ENCODE data around the gene METTL13. TPM values are rescaled to one million over a fixed set of nuclear protein-coding genes. Genes with fewer than 3 reads are reported as not detected.
A peak's percentile ranks its signal among the peaks of the same experiment; 100 is the strongest.

METTL13 gene
- polyA plus RNA-seq, 2 of the 4 experiments (the other 2 are of a cell fraction) = 53.7 to 54.0 TPM

- POLR2A ChIA-PET = interaction anchor here (4.3 kb wide), 1 partner anchor 39 kb away, joined by 27 read pairs; the partner anchor contains the start of gene METTL13
Measured at GRCh38 chr1:171741872-171742576, 39.4 kb upstream of the METTL13 start, which contains the start of gene VAMP4. Gene VAMP4, minus strand, starts transcription at chr1:171742065. Its CDS starts 3,651 bp downstream, at chr1:171738414.

More at GRCh38 chr1:171741872-171742576, 39.4 kb upstream of the METTL13 start, which contains the start of gene VAMP4:
- CTCF ChIA-PET = interaction anchor here (1.0 to 3.7 kb wide), 4 partner anchors 17 to 243 kb away, joined by 3 to 16 read pairs (median 3); no protein-coding TSS in a partner anchor
- H3K4me3 ChIP-seq = peak within 1 kb of the TSS; percentile 82
- ATAC-seq (peak; percentile 95 to 96), DNase-seq (ENCODE audit: low read depth in 1 of 2, low spot score in 1 of 2) (peak; percentile 74 to 83), FAIRE-seq (no peak)
- H3K4me2 ChIP-seq = peak within 1 kb of the TSS; percentile 86
- H3K27ac ChIP-seq = peak within 1 kb of the TSS; percentile 87 to 94
- peak; percentile 58; the same call in 1 of the 2 replicates for TF ChIP-seq MAZ (IDR thresholded peaks at IDR 0.05; ENCODE audit: borderline replicate concordance, low read depth, low read length)
- no peak for TF ChIP-seq REST (IDR thresholded peaks at IDR 0.05)
- no peak for TF ChIP-seq ZNF302 (CRISPR knock-in tag; IDR thresholded peaks at IDR 0.05)
- peak; percentile 60; the same call in 1 of the 2 replicates for TF ChIP-seq E2F6 (IDR thresholded peaks at IDR 0.05; ENCODE audit: borderline replicate concordance, low read depth)
- TF ChIP-seq HOXB13 (CRISPR knock-in tag; IDR thresholded peaks at IDR 0.05; ENCODE audit: low read depth) = no peak
- no peak for TF ChIP-seq NPAS2 (CRISPR knock-in tag; IDR thresholded peaks at IDR 0.05; ENCODE audit: borderline replicate concordance)
- TF ChIP-seq POLR2A (IDR thresholded peaks at IDR 0.05; ENCODE audit: low read length) = peak; percentile 63
- TF ChIP-seq ZC3H11A (IDR thresholded peaks at IDR 0.05) = no peak
- no peak for TF ChIP-seq EHMT2 (IDR thresholded peaks at IDR 0.05; ENCODE audit: low read depth)
- TF ChIP-seq JUN (IDR thresholded peaks at IDR 0.05) = peak; percentile 26 to 74; a peak in 4 of 5 replicates
- TF ChIP-seq ELK1 (IDR thresholded peaks at IDR 0.05; ENCODE audit: low read depth, low read length) = no peak
- TF ChIP-seq MAX (IDR thresholded peaks at IDR 0.05) = peak; percentile 79
- TF ChIP-seq GATA3 (IDR thresholded peaks at IDR 0.05; ENCODE audit: borderline replicate concordance) = no peak
- no peak for TF ChIP-seq HEYL (CRISPR knock-in tag; IDR thresholded peaks at IDR 0.05)
- 0 out of 5 replicates have a peak, but pooled peaks of 1 of the 2 experiments have one; percentile 12 for TF ChIP-seq RAD21 (conservative IDR thresholded peaks at IDR 0.05 in 1 of 2, IDR thresholded peaks at IDR 0.05 in 1 of 2)
- no peak for TF ChIP-seq EP300 (IDR thresholded peaks at IDR 0.05)
- no peak for TF ChIP-seq ESRRA (IDR thresholded peaks at IDR 0.05; ENCODE audit: borderline replicate concordance, low read length)
- no peak for TF ChIP-seq FOXS1 (CRISPR knock-in tag; IDR thresholded peaks at IDR 0.05)
- no peak for TF ChIP-seq FOSL2 (IDR thresholded peaks at IDR 0.05)
- TF ChIP-seq FOSL2 (CRISPR knock-in tag; IDR thresholded peaks at IDR 0.05) = no peak
- peak; percentile 86 for TF ChIP-seq PHF8 (IDR thresholded peaks at IDR 0.05; ENCODE audit: borderline replicate concordance, low read depth)
- no peak for TF ChIP-seq CEBPB (IDR thresholded peaks at IDR 0.05)
- peak; percentile 87; the same call in 2 of the 3 replicates for TF ChIP-seq BCL3 (IDR thresholded peaks at IDR 0.05)
- under 1% methylated on average over 19 of the region's 57 CpGs for WGBS (ENCODE audit: missing lambda C conversion rate)
- no peaks in the 10 kb centered on the region for H3K9me3 ChIP-seq
- H3K4me1 ChIP-seq = peaks cover 23% of the 10 kb centered on the region; the same call in 2 of the 3 replicates
